H1 (cell line): Measurements from ENCODE around the gene BCL2L11. TPM values are rescaled to one million over a fixed set of nuclear protein-coding genes. Genes with fewer than 3 reads are reported as not detected.

Source experiments
- CTCF ChIA-PET: fragments of 300-600 bp; sonication (Branson Sonifier 250); formaldehyde crosslinking; loops from one replicate; lab custom pipeline; 2021; ENCODE audit not compliant: partially characterized antibody; lab: Charles Lee
- POLR2A ChIA-PET: fragments of 300-600 bp; sonication (Branson Sonifier 250); formaldehyde crosslinking; loops from one replicate; lab custom pipeline; 2021; ENCODE audit warnings: inconsistent platforms; ENCODE audit not compliant: partially characterized antibody; lab: Charles Lee
- DNase-seq, 2 experiments: peaks; one replicate each; pipeline versions ENCODE4 v3.0.0 to v3.0.0-alpha.2; 2010 to 2022; ENCODE audit warnings: low spot score in 2 of 2, low read depth in 1 of 2, mixed read lengths in 1 of 2
- FAIRE-seq: peaks from 2 replicates; lab custom pipeline; 2011; peaks lifted over from hg19 to GRCh38; lab: Jason Lieb, UNC
- H2AFZ ChIP-seq: 2 replicates; pipeline ENCODE4 v1.8.1; 2012; ENCODE audit warnings: low read length, inconsistent platforms
- H2AK5ac ChIP-seq: 2 replicates; pipeline ENCODE4 v1.6.1; 2013; ENCODE audit warnings: low read depth, low read length
- H2BK120ac ChIP-seq: replicated peaks from 2 replicates; pipeline ENCODE3; 2013; ENCODE audit warnings: low read depth, low read length, inconsistent platforms
- H2BK12ac ChIP-seq: 2 replicates; pipeline ENCODE4 v1.6.1; 2013; ENCODE audit warnings: low read depth, low read length
- H2BK15ac ChIP-seq: 2 replicates; pipeline ENCODE4 v1.6.1; 2013; ENCODE audit warnings: low read length
- H2BK20ac ChIP-seq: 2 replicates; pipeline ENCODE4 v1.6.1; 2013; ENCODE audit warnings: low read length
- H2BK5ac ChIP-seq: 2 replicates; pipeline ENCODE4 v1.6.1; 2013; ENCODE audit warnings: low read depth, low read length
- H3K14ac ChIP-seq: 2 replicates; pipeline ENCODE4 v1.6.1; 2013; ENCODE audit warnings: inconsistent platforms; ENCODE audit not compliant: insufficient read length
- H3K18ac ChIP-seq: 2 replicates; pipeline ENCODE4 v1.6.1; 2013; ENCODE audit warnings: low read length; ENCODE audit errors: extremely low read depth
- H3K23ac ChIP-seq: 2 replicates; pipeline ENCODE4 v1.6.1; 2013; ENCODE audit warnings: inconsistent platforms; ENCODE audit not compliant: insufficient read length
- H3K23me2 ChIP-seq: 2 replicates; pipeline ENCODE4 v1.6.1; 2013; ENCODE audit warnings: low read depth, low read length
- H3K27ac ChIP-seq: 2 replicates; pipeline ENCODE4 v1.6.1; 2011; ENCODE audit warnings: low read depth, low read length, inconsistent platforms
- H3K27me3 ChIP-seq, 4 experiments: replicated peaks in 1 of 4; 1 replicate in 1 of 4; 2 replicates in 3 of 4; pipeline versions ENCODE4 v1.6.1 to v1.8.1; 2011 to 2013; ENCODE audit warnings: low read length in 3 of 4, mild to moderate bottlenecking in 3 of 4, inconsistent platforms in 2 of 4, mixed read lengths in 2 of 4, moderate library complexity in 1 of 4; ENCODE audit not compliant: control insufficient read depth in 3 of 4, insufficient read depth in 3 of 4; ENCODE audit errors: extremely low read depth in 1 of 4
- H3K36me3 ChIP-seq, 4 experiments: 2 replicates each; pipeline versions ENCODE4 v1.6.1 to v1.8.1; 2011 to 2013; ENCODE audit warnings: mild to moderate bottlenecking in 4 of 4, low read length in 3 of 4, moderate library complexity in 2 of 4, control low read depth in 1 of 4, inconsistent platforms in 1 of 4; ENCODE audit not compliant: insufficient read depth in 4 of 4, control insufficient read depth in 2 of 4
- H3K4ac ChIP-seq: replicated peaks from 2 replicates; pipeline ENCODE3; 2013; ENCODE audit warnings: low read length, low read depth, mixed read lengths, inconsistent platforms; ENCODE audit not compliant: insufficient read length
- H3K4me1 ChIP-seq, 4 experiments: replicated peaks in 1 of 4; 1 replicate in 1 of 4; 2 replicates in 3 of 4; pipeline versions ENCODE4 v1.6.1 to v1.8.1; 2011 to 2013; ENCODE audit warnings: low read length in 3 of 4, inconsistent platforms in 2 of 4, mixed read lengths in 1 of 4; ENCODE audit not compliant: insufficient read depth in 4 of 4, control insufficient read depth in 3 of 4
- H3K4me2 ChIP-seq, 2 experiments: 2 replicates each; pipeline versions ENCODE4 v1.6.1 to v1.8.1; 2011 to 2013; ENCODE audit warnings: low read depth in 2 of 2, low read length in 2 of 2, control low read depth in 1 of 2, inconsistent platforms in 1 of 2, mild to moderate bottlenecking in 1 of 2; ENCODE audit not compliant: insufficient read depth in 1 of 2
- H3K4me3 ChIP-seq, 4 experiments: fragments of 200-600, 300-600 bp in 1 of 4; sonication (generic), shearing (Covaris generic), sonication (Bioruptor Twin) in 1 of 4; 2 replicates each; pipeline versions ENCODE4 v1.5.1 to v1.8.1; 2011 to 2016; ENCODE audit warnings: low read length in 4 of 4, low read depth in 3 of 4, control low read depth in 2 of 4, inconsistent platforms in 2 of 4, mild to moderate bottlenecking in 2 of 4, mixed read lengths in 1 of 4, moderate library complexity in 1 of 4; ENCODE audit not compliant: insufficient read depth in 2 of 4; ENCODE audit errors: extremely low read depth in 1 of 4
- H3K56ac ChIP-seq: replicated peaks from 2 replicates; pipeline ENCODE3; 2013; ENCODE audit warnings: low read depth, mild to moderate bottlenecking, mixed read lengths, low read length, inconsistent platforms; ENCODE audit not compliant: insufficient read length
- H3K79me1 ChIP-seq: 2 replicates; pipeline ENCODE4 v1.6.1; 2013; ENCODE audit warnings: low read depth, low read length, control low read depth
- H3K79me2 ChIP-seq, 2 experiments: 2 replicates each; pipeline versions ENCODE4 v1.6.1 to v1.8.1; 2012 to 2013; ENCODE audit warnings: low read length in 2 of 2, mild to moderate bottlenecking in 2 of 2, inconsistent platforms in 1 of 2; ENCODE audit not compliant: insufficient read depth in 2 of 2, control insufficient read depth in 1 of 2
- H3K9ac ChIP-seq, 4 experiments: replicated peaks in 1 of 4; 1 replicate in 1 of 4; 2 replicates in 3 of 4; pipeline versions ENCODE4 v1.6.1 to v1.8.1; 2011 to 2013; ENCODE audit warnings: low read depth in 3 of 4, low read length in 3 of 4, control low read depth in 2 of 4, mild to moderate bottlenecking in 2 of 4, moderate library complexity in 2 of 4, inconsistent platforms in 1 of 4; ENCODE audit errors: extremely low read depth in 1 of 4
- H3K9me3 ChIP-seq, 2 experiments: 2 replicates each; pipeline versions ENCODE4 v1.6.1 to v1.8.1; 2012 to 2013; ENCODE audit warnings: mild to moderate bottlenecking in 2 of 2, moderate library complexity in 2 of 2, control low read depth in 1 of 2, inconsistent platforms in 1 of 2, low read depth in 1 of 2, low read length in 1 of 2, mixed read lengths in 1 of 2; ENCODE audit not compliant: insufficient read depth in 2 of 2
- H4K20me1 ChIP-seq, 2 experiments: replicated peaks in 1 of 2; 2 replicates each; pipeline versions ENCODE3 to v1.8.1; 2011 to 2013; ENCODE audit warnings: inconsistent platforms in 2 of 2, low read length in 2 of 2, mild to moderate bottlenecking in 1 of 2; ENCODE audit not compliant: insufficient read depth in 2 of 2, control insufficient read depth in 1 of 2
- H4K5ac ChIP-seq: 2 replicates; pipeline ENCODE4 v1.6.1; 2013; ENCODE audit warnings: low read length, low read depth, mixed read lengths, inconsistent platforms; ENCODE audit not compliant: insufficient read length
- H4K8ac ChIP-seq: 2 replicates; pipeline ENCODE4 v1.8.0; 2013; ENCODE audit warnings: mild to moderate bottlenecking, moderate library complexity, low read length, inconsistent platforms; ENCODE audit not compliant: insufficient read depth; ENCODE audit errors: extremely low read depth
- H4K91ac ChIP-seq: replicated peaks from 2 replicates; pipeline ENCODE3; 2013; ENCODE audit warnings: low read length, mixed read lengths, inconsistent platforms; ENCODE audit not compliant: insufficient read length
- CHD2 ChIP-seq: IDR thresholded peaks from 2 replicates; pipeline ENCODE4 v1.6.1; 2012; ENCODE audit warnings: low read length, improper control_type of control experiment
- CTCF ChIP-seq, 3 experiments: IDR thresholded peaks; 1 replicate in 2 of 3; 2 replicates in 1 of 3; pipeline versions ENCODE4 v1.5.1 to v1.6.1; 2011; ENCODE audit warnings: low read length in 3 of 3, mild to moderate bottlenecking in 3 of 3, inconsistent platforms in 2 of 3, low read depth in 1 of 3, moderate library complexity in 1 of 3; ENCODE audit not compliant: insufficient read depth in 1 of 3; ENCODE audit errors: control extremely low read depth in 1 of 3
- JUN ChIP-seq: IDR thresholded peaks from 2 replicates; pipeline ENCODE4 v1.6.1; 2011; ENCODE audit warnings: low read depth, mild to moderate bottlenecking, improper control_type of control experiment, low read length
- WGBS, 2 experiments: shearing (Covaris generic) in 1 of 2; methylation state at CpG; one replicate each; pipeline versions ENCODE4 v1.1.6 to v1.1.7; 2013 to 2015; ENCODE audit warnings: low lambda C conversion rate in 2 of 2, mixed read lengths in 2 of 2, inconsistent platforms in 1 of 2, low coverage in 1 of 2, missing lambda C conversion rate in 1 of 2; ENCODE audit not compliant: insufficient replicate concordance in 2 of 2, insufficient coverage in 1 of 2, insufficient read length in 1 of 2; ENCODE audit errors: extremely low coverage in 1 of 2, missing lambda C conversion rate in 1 of 2; 5-methylcytosine and 5-hydroxymethylcytosine counted together
- polyA plus RNA-seq, 7 experiments: library from polyadenylated mRNA; depleted of rRNA in 3 of 7; stranded (reverse) in 5 of 7; unstranded in 2 of 7; fragments of >200 nt in 5 of 7; fragments of 200-250 nt in 2 of 7; gene quantifications; 1 replicate in 5 of 7; 2 replicates in 1 of 7; 4 replicates in 1 of 7; pipeline versions ENCODE4 v1.2.1 to v1.2.3, GENCODE V29; 2011 to 2013; ENCODE audit warnings: missing spikeins in 2 of 7, mixed read lengths in 2 of 7
- total RNA-seq: library from RNA; stranded (reverse); fragmentation: NEBNext Ultra II Directional; extraction: Animal tissue kit (Norgen Biotek cat#: 25700); gene quantifications from 2 replicates; pipeline ENCODE4 v1.2.1, GENCODE V29; 2021

The BCL2L11 gene
- total and polyA plus RNA-seq, 2 of the 8 experiments (the other 6 are each of a cell fraction or from before 2014, with no cell fraction given): 7.5 to 22.9 TPM

GRCh38 chr2:111135910-111136297, 15.2 kb downstream of the BCL2L11 start:
- peak in 1 of 2 experiments; percentile 53 for DNase-seq
- Histone ChIP-seq H4K20me1 (peaks cover 3 to 19% of the 10 kb centered on the region in 2 experiments), H3K9ac (no peak overlapping the region), H2BK20ac (no peak overlapping the region), H2BK15ac (no peak overlapping the region), H3K56ac (no peak overlapping the region), H2BK5ac (no peak overlapping the region), H3K27me3 (no peaks in the 10 kb centered on the region), H3K4me3 (no peak overlapping the region), H2BK12ac (no peak overlapping the region), H3K23ac (no peak overlapping the region), H3K4me1 (peaks cover 0 to 5% (median 0%) of the 10 kb centered on the region in 4 experiments; a peak in 2 of 7 replicates), H3K23me2 (no peaks in the 10 kb centered on the region), H2BK120ac (no peak overlapping the region), H3K79me2 (peaks cover 5 to 80% of the 10 kb centered on the region in 2 experiments; a peak in 3 of 4 replicates), H4K5ac (no peak overlapping the region), H3K18ac (no peak overlapping the region), H3K27ac (no peak overlapping the region), H3K36me3 (peaks cover 0 to 22% (median 6%) of the 10 kb centered on the region in 4 experiments; a peak in 4 of 8 replicates), H3K4ac (no peak overlapping the region), H3K9me3 (no peaks in the 10 kb centered on the region), H3K14ac (no peak overlapping the region), H3K79me1 (peaks cover 18% of the 10 kb centered on the region), H3K4me2 (no peak overlapping the region), H2AFZ (no peak overlapping the region), H2AK5ac (no peak overlapping the region), H4K8ac (no peak overlapping the region), H4K91ac (no peak overlapping the region)
- WGBS, 2 experiments: 80% methylated on average over 9 of the region's 9 CpGs; no CpG with 5 or more reads in 1 of the 2 experiments
- ChIA-PET POLR2A (interaction anchor here (1.1 to 1.4 kb wide), 2 partner anchors 10 to 15 kb away, joined by 3 to 4 read pairs; partner anchors contain the start of gene BCL2L11), CTCF (interaction anchor here (0.9 to 1.7 kb wide), 5 partner anchors 10 to 71 kb away, joined by 3 to 9 read pairs (median 3); no protein-coding TSS in a partner anchor)
- no peak for FAIRE-seq
- no peak for TF ChIP-seq JUN
- peak; percentile 52 to 55 (median 53) for TF ChIP-seq CTCF (IDR thresholded peaks at IDR 0.05; ENCODE audit: control extremely low read depth in 1 of 3, insufficient read depth in 1 of 3, low read depth in 1 of 3, low read length in 3 of 3)
- TF ChIP-seq CHD2: 0 out of 2 replicates have a peak, but pooled peaks have one; percentile 13
